Hematopoietic multipotent progenitor cell treated with erythropoietin and hydrocortisone succinate and interleukin-3 and kit ligand, for 4 days (in vitro differentiated cells): ENCODE data around the gene DOCK1.

Experiments used
- DNase-seq: peaks from one replicate; pipeline ENCODE4 v3.0.0-alpha.2; 2015

DOCK1 gene

GRCh38 chr10:127444155-127444554, 538.9 kb downstream of the DOCK1 start:
- no peak for DNase-seq

DNA sequence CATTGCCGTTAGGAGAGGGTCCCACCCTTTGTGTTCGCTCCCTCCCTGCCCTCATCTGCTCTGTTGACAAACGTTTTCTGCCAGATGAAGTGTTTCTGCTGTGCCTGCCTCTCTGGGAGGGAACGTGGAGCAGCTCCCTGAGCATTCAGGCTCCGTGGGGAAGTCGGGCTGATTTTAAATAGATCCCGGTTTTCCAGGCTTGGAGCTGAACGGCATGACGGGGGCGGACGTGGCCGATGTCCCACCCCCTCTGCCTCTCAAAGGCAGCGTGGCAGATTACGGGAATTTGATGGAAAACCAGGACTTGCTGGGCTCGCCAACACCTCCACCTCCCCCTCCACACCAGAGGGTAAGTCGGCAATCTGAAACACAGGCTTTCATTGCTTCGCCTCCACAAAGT, 542.0 kb downstream of the DOCK1 start:
- no peak for DNase-seq

GRCh38 chr10:127449490-127449889, 544.3 kb downstream of the DOCK1 start:
- DNase-seq, result no peak

DNA sequence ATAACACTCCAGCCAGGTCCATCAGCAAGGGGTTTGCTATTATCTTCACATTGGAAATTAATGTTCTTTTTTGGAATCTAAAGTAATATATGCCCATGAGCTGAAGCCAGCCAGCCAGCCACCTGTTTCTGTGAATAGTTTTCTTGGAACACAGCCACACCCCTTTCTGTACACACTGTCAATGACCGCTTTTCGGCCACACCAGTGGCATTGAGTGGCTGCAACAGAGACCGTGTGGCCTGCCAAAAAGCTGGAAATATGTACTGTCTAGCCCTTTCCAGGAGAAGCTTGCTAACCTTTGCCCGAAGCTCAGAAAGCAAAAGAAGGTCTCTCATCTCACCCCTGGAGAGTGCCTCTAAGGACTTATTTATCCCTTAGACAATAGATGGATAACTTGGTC, 545.4 kb downstream of the DOCK1 start:
- no peak for DNase-seq

DNA sequence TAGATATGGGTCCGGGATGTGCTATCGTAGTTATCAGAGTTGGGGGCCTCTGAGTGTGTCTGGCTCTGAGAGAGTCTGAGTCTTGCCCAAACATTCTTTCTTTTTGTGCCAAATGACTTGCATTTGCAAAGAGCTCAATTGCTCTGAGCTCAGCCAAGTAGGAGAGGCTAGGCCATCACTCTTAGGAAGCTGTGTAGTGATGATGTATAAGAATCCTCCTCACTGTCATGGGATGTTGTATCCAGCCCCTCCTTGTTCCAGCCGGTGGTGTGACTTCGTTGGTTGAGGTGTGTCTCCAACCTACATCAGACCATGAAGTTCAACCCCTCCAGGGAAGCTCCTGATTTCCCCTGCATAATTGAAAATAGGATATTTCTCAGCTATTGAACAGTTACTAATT, 546.4 kb downstream of the DOCK1 start:
- no peak for DNase-seq

- DNase-seq, result no peak
These were observed 547.3 kb downstream of the DOCK1 start for GRCh38 chr10:127452568-127452967.

DNA sequence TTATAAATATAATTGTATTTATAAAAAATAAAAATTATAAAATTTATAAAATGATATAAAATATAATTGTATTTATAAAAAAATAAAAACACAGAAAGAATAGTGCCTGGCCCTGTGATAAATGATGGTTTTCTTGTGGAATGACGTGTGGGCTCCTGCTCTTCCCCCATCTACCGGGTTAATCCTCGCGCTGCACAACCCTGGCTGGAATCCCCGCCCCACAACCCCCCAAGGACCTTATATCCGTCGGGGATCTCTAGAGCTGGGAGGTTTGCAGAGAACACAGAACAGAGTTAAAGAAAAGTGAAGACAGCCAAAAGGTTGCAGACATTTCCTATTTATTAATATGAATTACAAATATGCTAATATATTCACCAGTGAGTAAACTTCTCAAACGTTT, 548.5 kb downstream of the DOCK1 start:
- no peak for DNase-seq

- peak; percentile 5 for DNase-seq
These were observed 550.9 kb downstream of the DOCK1 start for GRCh38 chr10:127456122-127456521.

- no peak for DNase-seq
These were observed 553.0 kb downstream of the DOCK1 start for GRCh38 chr10:127458016-127458810.

- DNase-seq, result no peak
These were observed 553.6 kb downstream of the DOCK1 start for GRCh38 chr10:127458829-127459228.

DNA sequence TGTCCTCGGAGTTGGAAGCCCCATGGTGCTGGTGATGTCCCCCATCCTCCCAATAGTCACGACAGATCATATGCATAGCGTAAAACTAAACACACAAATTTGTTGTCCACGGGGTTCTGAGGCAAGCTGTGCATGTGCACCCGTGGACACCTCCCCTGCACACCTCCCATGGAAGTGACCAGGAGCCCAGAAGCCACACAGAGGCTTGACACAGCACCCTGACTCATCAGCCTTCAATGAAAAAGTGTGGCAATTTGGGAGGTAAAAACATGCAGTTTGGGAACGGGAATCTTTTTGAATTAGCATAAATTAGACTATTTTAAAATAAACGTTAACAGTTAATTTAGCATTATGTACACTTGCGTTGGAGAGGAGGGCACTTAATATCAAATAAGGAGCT, 554.7 kb downstream of the DOCK1 start:
- no peak for DNase-seq

DNA sequence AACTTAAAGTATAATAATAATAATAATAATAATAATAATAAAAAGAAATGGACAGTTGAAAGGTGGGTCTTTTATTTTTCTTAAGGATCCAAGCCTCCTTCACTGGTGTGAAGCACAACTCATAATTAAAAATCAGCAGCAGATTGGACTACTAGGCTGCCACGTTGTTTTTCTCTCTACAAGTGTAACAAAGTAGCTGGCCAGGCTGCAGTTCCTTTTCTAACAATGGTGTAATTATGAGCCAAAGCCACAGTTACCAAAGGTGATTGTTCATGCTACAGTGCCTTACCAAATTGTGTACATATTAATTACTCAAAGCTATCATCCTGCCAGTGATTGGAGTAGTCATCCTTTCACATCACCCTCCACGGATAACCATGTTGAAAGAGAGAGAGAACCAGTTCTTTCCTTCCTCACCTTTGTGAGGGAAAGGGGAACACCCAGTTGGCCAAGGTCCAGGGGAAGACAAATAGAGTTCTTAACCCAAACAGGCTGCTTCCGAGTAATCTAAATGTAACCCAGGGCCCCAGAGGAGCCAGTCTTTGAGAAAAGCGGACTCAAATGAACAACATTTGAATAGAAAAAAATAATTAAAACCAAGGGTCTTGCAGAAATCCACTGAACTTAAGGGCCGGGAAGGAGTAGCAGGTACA, 557.5 kb downstream of the DOCK1 start:
- no peak for DNase-seq

- DNase-seq, result no peak
These were observed 558.3 kb downstream of the DOCK1 start for GRCh38 chr10:127463548-127463947.

GRCh38 chr10:127464561-127464960, 559.3 kb downstream of the DOCK1 start:
- DNase-seq, result no peak

DNA sequence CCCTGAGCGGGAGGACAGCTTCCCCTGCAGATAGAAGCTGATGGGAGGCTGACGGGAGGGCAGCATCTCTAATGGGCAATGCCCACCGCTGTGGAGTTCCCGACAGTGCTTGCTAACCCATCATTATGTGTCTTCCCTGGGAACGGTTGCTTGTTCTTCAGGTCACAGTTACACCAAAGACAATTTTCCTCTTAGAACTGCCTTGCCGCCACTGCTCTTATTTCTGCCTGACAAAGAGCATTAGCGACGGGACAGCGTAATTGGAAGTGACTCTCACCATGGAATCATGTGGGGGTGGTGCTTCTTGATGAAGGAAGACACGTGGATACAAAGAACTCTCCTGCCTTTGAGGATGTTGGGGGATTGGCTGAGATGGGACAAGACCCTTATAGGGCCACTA, 562.6 kb downstream of the DOCK1 start:
- no peak for DNase-seq

GRCh38 chr10:127468632-127469031, 563.4 kb downstream of the DOCK1 start:
- DNase-seq, result no peak

GRCh38 chr10:127470911-127471310, 565.7 kb downstream of the DOCK1 start:
- DNase-seq, result no peak

DNA sequence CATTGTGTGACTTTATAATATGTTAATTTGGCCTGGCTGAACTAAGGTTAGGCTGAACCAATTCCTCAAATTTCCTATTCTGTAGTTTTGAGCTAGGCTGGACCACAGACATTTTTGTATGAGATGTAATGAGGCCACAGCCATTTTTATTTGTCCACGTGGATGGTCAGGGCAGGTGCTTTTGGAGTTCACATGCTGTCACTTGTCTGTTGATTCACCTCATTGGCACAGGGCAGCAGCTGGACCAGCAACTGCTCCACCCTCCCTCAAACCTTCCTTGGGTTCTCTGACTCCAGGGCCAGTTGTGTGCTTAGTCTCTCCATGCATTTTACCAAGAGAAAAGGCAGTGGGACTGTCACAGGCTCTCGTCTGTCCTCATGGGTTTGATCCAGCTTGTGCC, 567.7 kb downstream of the DOCK1 start:
- no peak for DNase-seq

DNA sequence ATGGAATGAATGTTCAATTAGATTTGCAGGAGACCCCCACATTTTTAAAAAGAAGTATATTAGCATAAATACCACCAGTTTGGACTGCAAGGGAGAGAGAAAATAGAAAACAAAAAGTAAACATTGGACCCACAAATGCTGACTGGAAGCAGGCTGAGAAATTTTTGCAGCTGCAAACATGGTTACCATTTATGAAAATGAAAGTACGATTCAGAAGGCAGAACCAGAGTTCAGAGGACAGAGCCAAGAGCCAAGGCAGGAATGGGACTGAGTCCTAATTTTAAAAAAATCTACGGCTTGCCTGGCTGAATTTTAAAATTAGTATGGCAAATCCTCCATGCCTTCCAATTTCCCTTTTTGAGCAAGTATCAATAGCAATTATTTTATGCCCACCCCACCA, 569.3 kb downstream of the DOCK1 start:
- DNase-seq, result no peak

DNA sequence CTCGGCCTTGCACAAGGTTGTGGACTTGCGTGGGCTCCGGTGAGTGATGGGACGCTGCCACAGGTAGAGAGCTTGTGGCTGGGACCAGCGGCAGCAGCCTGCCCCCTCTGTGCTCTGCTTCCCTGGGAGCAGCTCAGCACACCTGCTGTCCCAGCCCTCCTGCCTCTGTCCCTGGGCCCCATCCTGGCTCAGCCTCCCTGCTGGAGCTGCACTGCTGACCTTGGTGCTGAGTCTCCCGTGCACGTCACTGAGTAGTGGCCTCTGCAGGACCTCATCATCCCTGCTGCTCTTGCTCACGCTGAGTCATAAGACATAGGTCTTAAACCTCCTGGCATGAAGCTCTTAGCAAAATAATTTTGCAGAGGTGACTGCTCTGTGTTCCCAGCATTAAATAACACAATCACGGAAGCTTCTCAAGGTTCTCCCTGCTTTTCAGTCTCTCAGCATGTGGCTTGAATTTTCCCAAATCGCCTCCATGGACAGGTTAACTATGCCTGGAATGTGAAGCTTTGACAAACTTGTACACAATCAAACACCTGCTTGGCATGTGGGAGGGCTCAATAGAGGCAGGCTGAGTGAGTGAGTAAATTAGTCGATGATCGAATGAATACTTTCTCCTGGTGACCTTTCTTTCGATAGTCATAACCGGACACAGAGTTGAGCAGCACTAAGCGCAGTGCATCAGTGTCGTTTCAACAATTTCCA, 580.1 kb downstream of the DOCK1 start:
- DNase-seq, result no peak

GRCh38 chr10:127486355-127486754, 581.1 kb downstream of the DOCK1 start:
- no peak for DNase-seq

DNA sequence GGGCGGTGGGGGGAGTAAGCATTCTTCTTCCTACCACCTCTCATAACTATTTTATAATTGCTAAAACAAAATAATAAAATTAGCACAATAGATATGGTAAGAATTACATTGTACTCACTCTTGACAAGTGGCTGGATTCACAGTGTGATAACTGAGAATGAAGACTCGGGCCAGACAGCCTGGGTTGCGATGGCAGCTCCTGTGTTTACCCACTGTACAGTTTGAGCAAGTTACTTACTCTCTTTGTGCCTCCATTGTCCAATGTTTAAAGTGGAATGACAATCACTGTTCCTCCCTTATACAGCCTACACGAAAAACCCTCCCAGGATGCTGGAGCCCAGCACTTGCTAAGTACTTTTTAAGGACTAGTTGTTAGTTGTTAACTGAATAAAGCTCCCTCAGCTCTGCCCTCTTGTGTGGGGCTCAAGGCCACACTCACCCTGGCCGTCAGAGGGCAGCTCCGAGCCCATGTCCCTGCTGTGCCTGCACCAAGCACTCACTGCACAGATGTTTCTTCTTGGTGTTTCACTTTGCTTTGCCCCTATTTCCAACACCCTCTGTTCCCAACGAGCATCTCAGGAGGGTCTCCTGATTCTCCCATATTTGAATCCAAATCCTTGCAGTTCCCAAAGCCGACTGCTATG, 587.5 kb downstream of the DOCK1 start:
- no peak for DNase-seq

DNA sequence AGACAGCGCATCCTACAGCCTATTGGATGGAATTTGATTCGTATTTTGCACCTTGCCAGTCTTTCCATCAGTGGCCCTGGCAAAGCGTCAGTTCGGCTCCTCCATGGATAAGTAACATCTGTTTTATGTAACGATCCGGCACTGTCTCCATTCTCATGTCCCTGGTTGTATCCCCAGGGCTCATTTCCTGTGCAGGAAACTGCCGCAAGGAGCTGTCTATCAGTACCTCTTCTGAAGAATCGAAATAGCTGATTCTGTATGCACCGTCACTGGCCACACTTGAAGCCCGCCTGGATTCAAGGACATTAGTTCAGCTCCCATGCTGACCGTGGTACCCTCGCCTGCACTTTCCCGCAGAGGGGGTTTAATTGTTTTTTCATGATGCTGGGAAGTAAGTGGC, 590.8 kb downstream of the DOCK1 start:
- no peak for DNase-seq

- DNase-seq, result no peak
These were observed 592.5 kb downstream of the DOCK1 start for GRCh38 chr10:127497685-127498084.
